IPS-15b (cell line): ENCODE data around the gene ERLEC1.

ENCODE experiments used
- H3K27me3 ChIP-seq: one replicate; pipeline ENCODE4 v1.6.1; 2013; ENCODE audit warnings: low read length; ENCODE audit not compliant: control insufficient read depth, insufficient read depth
- H3K36me3 ChIP-seq: one replicate; pipeline ENCODE4 v1.6.1; 2013; ENCODE audit warnings: low read length; ENCODE audit not compliant: control insufficient read depth, insufficient read depth
- H3K4me1 ChIP-seq: one replicate; pipeline ENCODE4 v1.6.1; 2013; ENCODE audit warnings: mild to moderate bottlenecking, low read length; ENCODE audit not compliant: control insufficient read depth, insufficient read depth
- H3K4me3 ChIP-seq: one replicate; pipeline ENCODE4 v1.5.1; 2013; ENCODE audit warnings: low read depth, low read length
- H3K9ac ChIP-seq: one replicate; pipeline ENCODE4 v1.6.1; 2013; ENCODE audit warnings: low read depth, mild to moderate bottlenecking, low read length
- H3K9me3 ChIP-seq: one replicate; pipeline ENCODE4 v1.6.1; 2013; ENCODE audit warnings: mild to moderate bottlenecking, low read length; ENCODE audit not compliant: control insufficient read depth, insufficient read depth

The ERLEC1 gene

DNA sequence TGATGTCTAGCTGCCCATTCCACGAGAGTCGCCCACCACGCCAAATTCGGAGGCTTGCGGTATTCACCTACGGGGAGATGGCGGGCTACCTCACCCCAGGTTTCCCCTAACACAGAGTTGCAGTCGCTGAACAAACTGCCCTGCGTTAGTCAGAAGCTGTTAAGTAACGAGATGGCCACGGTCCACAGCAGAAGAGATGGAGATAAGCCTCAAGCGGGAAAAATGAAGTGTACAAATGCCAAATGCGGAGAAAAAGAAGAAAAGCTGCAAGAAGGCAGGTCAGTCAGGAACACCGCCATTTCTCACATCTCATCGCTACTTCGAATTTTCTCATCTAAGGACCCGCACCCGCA is 516 bp upstream of the ERLEC1 start:
- H3K4me1 ChIP-seq, result peaks cover 13% of the 10 kb centered on the region
- H3K9me3 ChIP-seq, result no peaks in the 10 kb centered on the region
- H3K27me3 ChIP-seq, result no peaks in the 10 kb centered on the region
- H3K9ac ChIP-seq, result peak overlapping the region; percentile 99
- peak overlapping the region; percentile 100 for H3K4me3 ChIP-seq
- no peaks in the 10 kb centered on the region for H3K36me3 ChIP-seq

DNA sequence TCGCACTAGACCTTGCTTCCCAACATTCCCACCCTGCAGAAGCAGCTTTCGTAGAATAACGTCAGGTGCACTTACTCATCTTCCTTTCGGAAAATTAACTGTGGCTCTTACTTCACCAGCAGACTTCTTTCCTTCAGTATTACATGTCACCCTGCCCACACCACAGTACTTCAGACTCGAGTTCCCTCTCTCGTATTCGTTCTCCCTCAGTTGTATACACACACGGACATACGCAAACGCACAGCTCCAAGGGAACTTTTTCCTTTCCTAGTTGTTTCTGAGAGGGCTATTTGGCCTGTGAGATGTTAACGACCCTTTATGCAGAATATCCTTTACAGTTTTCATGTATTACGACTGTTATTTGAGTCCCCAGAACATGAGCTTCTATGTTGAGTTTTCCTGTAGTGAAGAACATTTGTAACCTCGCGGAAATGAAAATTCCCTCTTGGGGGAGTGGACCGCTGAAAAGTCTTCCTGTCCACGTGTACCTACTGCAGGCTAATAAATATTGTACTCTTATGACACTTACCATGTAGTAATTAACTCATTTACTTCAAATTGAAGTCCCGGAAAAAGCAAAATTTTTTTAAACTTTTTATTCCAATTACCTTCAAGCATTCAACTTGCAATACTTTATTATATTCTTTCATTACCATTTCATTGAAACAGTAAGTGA is 908 bp downstream of the ERLEC1 start:
- Histone ChIP-seq H3K9me3 (no peaks in the 10 kb centered on the region), H3K27me3 (no peaks in the 10 kb centered on the region), H3K36me3 (no peaks in the 10 kb centered on the region), H3K4me3 (peak overlapping the region; percentile 100), H3K9ac (peak overlapping the region; percentile 82), H3K4me1 (peaks cover 9% of the 10 kb centered on the region)

DNA sequence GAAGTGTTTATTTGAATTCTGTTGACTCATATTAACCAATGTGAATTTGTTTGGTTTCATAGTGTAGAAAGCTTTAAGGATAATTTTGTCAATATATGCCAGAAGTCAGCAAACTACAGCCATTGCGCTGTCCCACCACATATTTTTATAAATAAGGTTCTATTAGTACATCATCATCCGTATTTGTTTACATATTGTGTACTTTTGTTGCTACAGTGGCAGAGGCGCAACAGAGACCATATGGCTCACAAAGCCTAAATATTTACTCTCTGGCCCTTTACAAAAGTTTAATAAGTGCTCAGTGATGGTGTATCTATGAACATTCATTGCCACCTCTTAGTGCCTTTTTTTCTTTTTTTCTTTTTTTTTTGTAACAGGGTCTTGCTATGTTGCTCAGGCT is 6.4 kb downstream of the ERLEC1 start:
- H3K36me3 ChIP-seq, result no peaks in the 10 kb centered on the region
- no peak overlapping the region for H3K9ac ChIP-seq
- no peaks in the 10 kb centered on the region for H3K27me3 ChIP-seq
- H3K9me3 ChIP-seq, result no peaks in the 10 kb centered on the region
- H3K4me1 ChIP-seq, result no peaks in the 10 kb centered on the region
- H3K4me3 ChIP-seq, result no peak overlapping the region

DNA sequence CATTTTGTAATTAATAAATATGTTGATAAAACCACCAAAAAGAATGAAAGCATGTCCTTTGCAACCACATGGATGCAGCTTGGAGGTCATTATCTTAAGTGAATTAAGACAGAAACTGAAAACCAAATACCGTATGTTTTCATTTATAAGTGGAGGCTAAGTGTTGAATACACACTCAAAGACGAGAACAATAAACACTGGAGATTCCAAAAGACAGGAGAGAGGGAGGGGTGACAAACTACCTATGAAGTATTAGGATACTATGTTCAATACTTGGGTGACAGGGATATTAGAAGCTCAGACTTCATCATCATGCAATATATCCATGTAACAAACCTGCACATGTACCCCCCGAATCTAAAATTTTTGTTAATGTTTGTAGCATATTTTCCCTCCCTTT is 7.0 kb downstream of the ERLEC1 start:
- Histone ChIP-seq H3K27me3 (no peaks in the 10 kb centered on the region), H3K4me1 (no peaks in the 10 kb centered on the region), H3K4me3 (no peak overlapping the region), H3K9me3 (no peaks in the 10 kb centered on the region), H3K36me3 (no peaks in the 10 kb centered on the region), H3K9ac (no peak overlapping the region)

DNA sequence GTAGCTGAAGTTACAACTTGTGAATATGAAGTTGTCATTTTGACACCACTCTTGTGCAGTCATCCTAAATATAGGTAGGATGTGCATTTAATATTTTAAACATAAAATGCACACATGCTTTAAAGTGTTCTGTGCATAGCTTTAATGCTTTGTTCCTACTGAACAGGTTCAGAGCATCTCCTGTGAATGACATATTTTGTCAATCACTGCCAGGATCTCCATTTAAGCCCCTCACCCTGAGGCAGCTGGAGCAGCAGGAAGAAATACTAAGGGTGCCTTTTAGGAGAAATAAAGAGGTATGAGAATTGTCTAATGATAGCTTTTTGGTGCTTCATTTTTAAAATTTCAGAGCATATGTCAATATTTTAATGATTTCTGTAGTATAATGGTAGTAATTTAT is 14.7 kb downstream of the ERLEC1 start:
- no peak overlapping the region for H3K9ac ChIP-seq
- no peaks in the 10 kb centered on the region for H3K4me1 ChIP-seq
- H3K36me3 ChIP-seq, result no peaks in the 10 kb centered on the region
- no peak overlapping the region for H3K4me3 ChIP-seq
- H3K9me3 ChIP-seq, result no peaks in the 10 kb centered on the region
- no peaks in the 10 kb centered on the region for H3K27me3 ChIP-seq

DNA sequence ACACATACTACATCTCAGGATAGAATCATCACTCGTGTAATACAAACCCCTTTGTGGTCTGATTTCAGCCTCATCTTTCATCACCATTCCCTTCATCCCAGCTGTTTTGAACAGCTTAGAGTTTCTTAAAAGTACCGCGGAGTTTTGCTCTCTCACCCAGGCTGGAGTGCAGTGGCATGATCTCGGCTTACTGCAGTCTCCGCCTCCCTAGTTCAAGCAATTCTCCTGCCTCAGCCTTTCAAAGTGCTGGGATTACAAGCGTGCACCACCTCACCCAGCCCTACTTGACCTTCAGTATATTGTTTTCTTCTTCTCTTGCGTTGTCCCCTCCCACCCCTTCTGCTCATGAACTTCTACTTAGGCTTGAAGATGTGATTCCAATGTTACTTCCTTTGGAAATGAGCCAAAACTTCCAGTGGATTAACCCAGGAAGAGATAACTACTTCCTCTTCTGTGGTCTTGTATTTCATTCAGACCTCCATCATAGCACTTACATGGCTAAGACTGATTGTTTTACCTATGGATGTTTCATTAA is 15.8 kb downstream of the ERLEC1 start:
- H3K36me3 ChIP-seq, result no peaks in the 10 kb centered on the region
- no peak overlapping the region for H3K9ac ChIP-seq
- no peaks in the 10 kb centered on the region for H3K9me3 ChIP-seq
- H3K4me3 ChIP-seq, result no peak overlapping the region
- H3K4me1 ChIP-seq, result no peaks in the 10 kb centered on the region
- H3K27me3 ChIP-seq, result no peaks in the 10 kb centered on the region

DNA sequence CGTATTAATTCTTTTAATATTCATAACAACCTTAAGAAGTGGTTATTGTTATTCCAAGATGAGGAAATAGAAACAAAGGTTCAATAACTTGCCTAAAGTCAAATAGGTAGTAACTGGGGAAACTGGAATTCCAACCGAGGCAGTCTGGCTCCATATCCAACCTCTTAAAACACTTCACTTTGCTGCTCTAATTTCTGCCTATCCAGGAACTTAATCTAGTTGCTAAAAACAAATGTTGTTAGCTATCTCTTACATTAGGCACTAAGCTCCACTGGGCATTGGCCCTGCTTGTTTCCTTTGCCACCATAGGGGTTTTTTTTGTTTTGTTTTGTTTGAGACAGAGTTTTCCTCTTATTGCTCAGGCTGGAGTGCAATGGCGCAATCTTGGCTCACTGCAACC is 24.8 kb downstream of the ERLEC1 start:
- no peak overlapping the region for H3K4me3 ChIP-seq

DNA sequence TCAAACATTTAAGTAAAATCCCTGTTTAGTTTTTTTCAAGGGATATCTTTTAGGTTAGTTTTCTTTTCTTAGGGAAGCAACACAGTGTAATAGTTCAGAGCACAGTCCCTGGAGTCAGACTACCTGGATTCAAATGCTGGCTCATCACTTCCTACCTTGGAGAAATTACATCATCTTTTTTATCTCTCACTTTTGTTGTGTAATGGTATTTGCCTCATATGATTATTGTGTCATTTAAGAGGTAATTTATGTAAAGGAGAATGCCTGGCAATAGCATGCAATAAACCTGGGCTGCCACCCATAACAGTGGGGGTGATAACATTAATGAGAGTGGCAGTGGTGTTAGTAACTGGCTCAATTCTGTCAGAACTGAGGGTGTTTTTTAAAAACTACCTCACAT is 26.3 kb downstream of the ERLEC1 start:
- Histone ChIP-seq H3K9ac (no peak overlapping the region), H3K36me3 (peaks cover 2% of the 10 kb centered on the region), H3K9me3 (no peaks in the 10 kb centered on the region), H3K4me3 (no peak overlapping the region), H3K4me1 (no peaks in the 10 kb centered on the region), H3K27me3 (no peaks in the 10 kb centered on the region)

More for the DNA sequence above, 24.8 kb downstream of the ERLEC1 start:
- H3K9me3 ChIP-seq, result no peaks in the 10 kb centered on the region
- H3K9ac ChIP-seq, result no peak overlapping the region
- peaks cover 2% of the 10 kb centered on the region for H3K36me3 ChIP-seq
- H3K4me1 ChIP-seq, result no peaks in the 10 kb centered on the region
- no peaks in the 10 kb centered on the region for H3K27me3 ChIP-seq

DNA sequence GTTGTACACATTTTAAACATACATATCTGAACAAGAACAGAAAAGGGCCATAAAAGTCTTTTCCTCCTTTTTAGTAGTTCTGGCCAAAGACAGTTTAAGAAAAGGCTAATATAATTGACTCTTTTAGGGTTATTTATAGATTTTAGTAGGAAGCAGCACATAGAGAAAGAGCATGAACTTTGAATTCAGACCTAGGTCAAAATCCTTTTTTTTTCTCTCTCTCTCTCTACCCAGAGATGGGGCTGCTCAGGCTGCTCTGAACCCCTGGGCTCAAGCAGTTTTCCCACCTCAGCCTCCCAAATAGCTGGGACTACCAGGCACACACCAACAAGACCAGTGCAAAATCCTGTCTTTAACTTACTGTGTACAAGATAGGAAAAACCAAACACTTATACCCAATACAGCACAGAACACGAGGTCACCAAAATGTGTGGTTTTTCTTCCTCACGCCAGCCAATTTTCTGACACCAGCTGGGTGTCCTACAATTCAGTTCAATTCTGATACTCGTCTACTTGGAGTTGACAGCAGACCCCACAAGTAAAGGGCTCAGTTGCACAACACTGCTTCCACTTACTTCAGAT is 32.1 kb downstream of the ERLEC1 start:
- no peaks in the 10 kb centered on the region for H3K9me3 ChIP-seq
- H3K27me3 ChIP-seq, result no peaks in the 10 kb centered on the region
- H3K4me3 ChIP-seq, result no peak overlapping the region
- H3K9ac ChIP-seq, result no peak overlapping the region
- H3K4me1 ChIP-seq, result peaks cover 3% of the 10 kb centered on the region
- H3K36me3 ChIP-seq, result no peaks in the 10 kb centered on the region

DNA sequence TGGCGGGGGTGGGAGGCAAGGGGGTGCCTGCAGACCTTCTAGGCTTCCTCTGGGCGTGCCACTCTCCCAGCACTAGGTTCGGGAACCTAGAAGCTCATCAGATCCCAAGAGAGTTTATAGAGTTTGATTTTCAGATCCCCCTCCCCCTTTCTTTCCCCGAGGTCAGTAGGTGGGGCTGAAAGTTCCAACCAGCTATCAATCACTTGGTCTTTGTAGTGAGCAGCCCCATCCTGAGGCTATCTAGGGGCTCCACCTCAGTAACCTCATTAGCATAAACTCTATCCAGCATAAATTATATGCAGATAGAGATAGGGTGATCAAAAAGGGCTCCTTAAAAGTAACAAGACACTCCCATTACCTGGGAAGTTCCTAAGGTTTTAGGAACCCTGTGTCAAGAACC is 32.8 kb downstream of the ERLEC1 start:
- Histone ChIP-seq H3K27me3 (no peaks in the 10 kb centered on the region), H3K4me3 (no peak overlapping the region), H3K36me3 (no peaks in the 10 kb centered on the region), H3K9me3 (no peaks in the 10 kb centered on the region), H3K9ac (no peak overlapping the region), H3K4me1 (peaks cover 3% of the 10 kb centered on the region)

DNA sequence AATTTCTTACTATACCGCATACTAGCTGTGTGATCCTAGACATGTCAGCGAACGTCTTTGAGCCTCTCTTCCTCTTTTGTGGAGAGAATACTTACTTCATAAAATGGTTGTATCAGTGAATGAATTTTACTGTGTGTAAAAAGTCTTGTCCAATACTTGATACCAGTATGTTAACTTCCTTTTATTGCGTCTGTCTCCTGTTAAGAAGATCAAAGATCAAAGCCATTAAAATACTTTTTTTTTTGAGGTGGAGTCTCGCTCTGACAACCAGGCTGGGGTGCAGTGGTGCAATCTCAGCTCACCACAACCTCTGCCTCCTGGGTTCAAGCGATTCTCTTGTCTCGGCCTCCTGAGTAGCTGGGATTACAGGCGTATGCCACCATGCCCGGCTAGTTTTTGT is 33.2 kb downstream of the ERLEC1 start:
- Histone ChIP-seq H3K9ac (no peak overlapping the region), H3K27me3 (no peaks in the 10 kb centered on the region), H3K4me1 (peaks cover 3% of the 10 kb centered on the region), H3K4me3 (no peak overlapping the region), H3K9me3 (no peaks in the 10 kb centered on the region), H3K36me3 (no peaks in the 10 kb centered on the region)

DNA sequence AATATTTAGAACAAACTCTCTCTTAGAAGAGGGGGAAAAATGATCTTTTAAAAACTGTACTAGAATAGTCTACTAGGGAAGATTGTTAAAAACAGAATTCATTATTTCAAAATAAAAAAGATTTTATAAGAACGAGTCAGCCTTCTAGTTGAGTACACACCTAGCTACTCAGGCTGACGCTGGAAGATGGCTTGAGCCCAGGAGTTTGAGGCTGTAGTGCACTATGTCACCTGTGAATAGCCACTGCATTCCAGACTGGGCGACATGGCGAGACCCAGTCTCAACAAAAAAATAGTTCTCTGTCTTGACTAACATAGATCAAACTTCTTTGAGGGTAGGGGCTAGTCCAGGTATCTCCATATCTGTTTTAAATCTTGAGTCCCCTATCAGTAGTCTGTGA is 33.9 kb downstream of the ERLEC1 start:
- Histone ChIP-seq H3K4me1 (peaks cover 3% of the 10 kb centered on the region), H3K9me3 (no peaks in the 10 kb centered on the region), H3K4me3 (no peak overlapping the region), H3K9ac (no peak overlapping the region), H3K27me3 (no peaks in the 10 kb centered on the region), H3K36me3 (no peaks in the 10 kb centered on the region)
